HEK293T (cell line): ENCODE data around the gene CSN2.

Experiments
- CTCF ChIA-PET: fragments of 350-600 bp; formaldehyde crosslinking; extraction: SDS; loops from one replicate; lab custom pipeline; 2021; ENCODE audit warnings: antibody characterized with exemption, inconsistent platforms; lab: Yijun Ruan, JAX
- POLR2A ChIA-PET: fragments of 350-600 bp; formaldehyde crosslinking; extraction: SDS; loops from one replicate; lab custom pipeline; 2020; ENCODE audit warnings: antibody characterized with exemption, inconsistent platforms; lab: Yijun Ruan, JAX
- DNase-seq: peaks from one replicate; pipeline ENCODE4 v3.0.0; 2012; ENCODE audit warnings: mixed read lengths; ENCODE audit errors: extremely low spot score
- ARNT ChIP-seq: fragments of 450-650 bp; IDR thresholded peaks from 2 replicates; pipeline ENCODE4 v1.6.1; 2017; ENCODE audit warnings: mild to moderate bottlenecking
- BHLHE40 ChIP-seq: fragments of 450-650 bp; IDR thresholded peaks from 2 replicates; pipeline ENCODE4 v1.6.1; 2016; ENCODE audit warnings: mild to moderate bottlenecking, moderate library complexity, borderline replicate concordance
- CTBP1 ChIP-seq: fragments of 450-650 bp; IDR thresholded peaks from 2 replicates; pipeline ENCODE4 v1.6.1; 2016; ENCODE audit warnings: borderline replicate concordance
- ELF4 ChIP-seq: fragments of 450-650 bp; IDR thresholded peaks from 2 replicates; pipeline ENCODE4 v1.6.1; 2017; ENCODE audit warnings: antibody characterized with exemption
- FOXA1 ChIP-seq: fragments of 450-650 bp; IDR thresholded peaks from 2 replicates; pipeline ENCODE4 v1.6.1; 2016; ENCODE audit warnings: mild to moderate bottlenecking
- FOXK2 ChIP-seq: fragments of 450-650 bp; IDR thresholded peaks from 2 replicates; pipeline ENCODE4 v1.6.1; 2016; ENCODE audit warnings: mild to moderate bottlenecking
- FOXM1 ChIP-seq: fragments of 450-650 bp; IDR thresholded peaks from 2 replicates; pipeline ENCODE4 v1.6.1; 2017; ENCODE audit warnings: mild to moderate bottlenecking, borderline replicate concordance
- HDGF ChIP-seq: fragments of 450-650 bp; IDR thresholded peaks from 2 replicates; pipeline ENCODE4 v1.6.1; 2017; ENCODE audit warnings: antibody characterized with exemption, borderline replicate concordance
- L3MBTL2 ChIP-seq: fragments of 450-650 bp; conservative IDR thresholded peaks from 2 replicates; pipeline ENCODE4 v1.6.1; 2016; ENCODE audit warnings: mild to moderate bottlenecking
- LEF1 ChIP-seq: fragments of 450-650 bp; IDR thresholded peaks from 2 replicates; pipeline ENCODE4 v1.6.1; 2017; ENCODE audit warnings: mild to moderate bottlenecking, borderline replicate concordance
- NFRKB ChIP-seq: fragments of 450-650 bp; IDR thresholded peaks from 2 replicates; pipeline ENCODE4 v1.6.1; 2016; ENCODE audit warnings: mild to moderate bottlenecking, moderate library complexity
- SP1 ChIP-seq: fragments of 450-650 bp; IDR thresholded peaks from 2 replicates; pipeline ENCODE4 v1.6.1; 2017
- SUZ12 ChIP-seq: fragments of 450-650 bp; IDR thresholded peaks from 2 replicates; pipeline ENCODE4 v1.6.1; 2016; ENCODE audit warnings: mild to moderate bottlenecking
- TARDBP ChIP-seq: fragments of 450-650 bp; IDR thresholded peaks from 2 replicates; pipeline ENCODE4 v1.6.1; 2016
- ZNF384 ChIP-seq: fragments of 450-650 bp; IDR thresholded peaks from 2 replicates; pipeline ENCODE4 v1.6.1; 2016
- TF ChIP-seq, protein P1 (sequence below): fragments of 450-650 bp; IDR thresholded peaks from 2 replicates; pipeline ENCODE4 v1.6.1; 2016

CSN2 gene

GRCh38 chr4:69907151-69907550 is 58.4 kb downstream of the CSN2 start:
- ChIA-PET CTCF (no interaction called here), POLR2A (no interaction called here)
- no peak for DNase-seq
- TF ChIP-seq FOXA1 (no peak), FOXM1 (no peak), ZNF384 (no peak), NFRKB (no peak), HDGF (no peak), LEF1 (no peak), ARNT (no peak), L3MBTL2 (no peak), SUZ12 (no peak), TARDBP (no peak), BHLHE40 (no peak), ELF4 (no peak), FOXK2 (no peak), SP1 (no peak), CTBP1 (no peak)
- TF ChIP-seq, protein P1, sequence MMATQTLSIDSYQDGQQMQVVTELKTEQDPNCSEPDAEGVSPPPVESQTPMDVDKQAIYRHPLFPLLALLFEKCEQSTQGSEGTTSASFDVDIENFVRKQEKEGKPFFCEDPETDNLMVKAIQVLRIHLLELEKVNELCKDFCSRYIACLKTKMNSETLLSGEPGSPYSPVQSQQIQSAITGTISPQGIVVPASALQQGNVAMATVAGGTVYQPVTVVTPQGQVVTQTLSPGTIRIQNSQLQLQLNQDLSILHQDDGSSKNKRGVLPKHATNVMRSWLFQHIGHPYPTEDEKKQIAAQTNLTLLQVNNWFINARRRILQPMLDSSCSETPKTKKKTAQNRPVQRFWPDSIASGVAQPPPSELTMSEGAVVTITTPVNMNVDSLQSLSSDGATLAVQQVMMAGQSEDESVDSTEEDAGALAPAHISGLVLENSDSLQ, result no peak
